GM18909 (cell line): ENCODE results near the gene ARHGAP18.

ENCODE experiments used
- ATAC-seq: cut with Tn5 transposase; IDR thresholded peaks from one replicate; pipeline ENCODE4 v1.9.1; 2021; ENCODE audit warnings: mild to moderate bottlenecking; ENCODE audit not compliant: unreplicated experiment, poor library complexity

ARHGAP18 gene

DNA sequence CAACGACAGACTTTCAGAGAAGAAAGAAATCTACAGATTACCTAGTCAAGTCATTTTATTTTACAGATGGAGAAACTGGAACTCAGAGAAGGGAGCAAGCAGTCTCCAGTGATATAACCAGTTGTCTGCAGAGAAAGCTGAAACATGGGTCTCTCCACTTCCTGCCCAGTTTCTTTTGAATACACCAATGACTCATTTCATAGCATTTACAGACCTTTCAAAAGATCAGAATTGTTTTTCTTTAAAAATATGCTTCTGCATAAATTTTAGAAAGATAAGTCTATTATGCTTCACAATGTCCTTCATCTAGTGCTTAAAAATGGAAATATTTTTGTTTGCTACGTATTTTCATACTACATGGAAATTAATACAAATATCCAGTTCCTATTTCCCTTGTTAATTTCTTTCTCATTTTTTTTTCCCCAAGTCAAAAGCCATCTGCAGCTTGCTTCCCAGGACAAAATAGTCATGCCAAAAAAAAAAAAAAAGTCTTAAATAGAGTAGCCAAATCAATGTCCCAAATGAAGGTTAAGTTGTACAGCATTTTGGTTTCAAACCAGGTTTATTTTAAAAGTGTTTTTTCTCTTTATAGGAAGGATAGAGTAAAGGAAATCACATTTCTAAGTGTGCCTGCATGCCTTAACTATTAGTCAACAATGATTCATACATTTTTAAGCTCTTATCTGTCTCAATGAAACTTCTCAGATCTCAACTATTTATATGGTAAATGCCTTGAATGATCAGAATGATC lies 36.9 kb downstream of the ARHGAP18 start:
- ATAC-seq: peak; percentile 78

DNA sequence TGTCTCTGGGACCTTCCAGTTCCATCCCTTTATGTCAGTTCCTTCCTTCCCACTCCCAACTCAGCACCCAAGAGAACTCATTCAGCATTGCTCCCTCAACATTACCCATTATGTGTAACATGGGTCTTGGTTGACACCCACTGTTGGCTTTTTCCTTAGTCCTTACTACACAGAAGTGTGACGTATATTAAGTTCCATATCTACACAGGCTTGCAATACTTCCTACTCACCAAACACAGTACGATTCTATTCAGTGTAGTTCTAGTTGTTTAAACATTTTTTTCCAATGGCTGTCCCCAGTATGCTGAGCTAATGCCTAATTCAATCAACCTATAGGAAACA lies 37.7 kb downstream of the ARHGAP18 start:
- ATAC-seq: peak; percentile 19

DNA sequence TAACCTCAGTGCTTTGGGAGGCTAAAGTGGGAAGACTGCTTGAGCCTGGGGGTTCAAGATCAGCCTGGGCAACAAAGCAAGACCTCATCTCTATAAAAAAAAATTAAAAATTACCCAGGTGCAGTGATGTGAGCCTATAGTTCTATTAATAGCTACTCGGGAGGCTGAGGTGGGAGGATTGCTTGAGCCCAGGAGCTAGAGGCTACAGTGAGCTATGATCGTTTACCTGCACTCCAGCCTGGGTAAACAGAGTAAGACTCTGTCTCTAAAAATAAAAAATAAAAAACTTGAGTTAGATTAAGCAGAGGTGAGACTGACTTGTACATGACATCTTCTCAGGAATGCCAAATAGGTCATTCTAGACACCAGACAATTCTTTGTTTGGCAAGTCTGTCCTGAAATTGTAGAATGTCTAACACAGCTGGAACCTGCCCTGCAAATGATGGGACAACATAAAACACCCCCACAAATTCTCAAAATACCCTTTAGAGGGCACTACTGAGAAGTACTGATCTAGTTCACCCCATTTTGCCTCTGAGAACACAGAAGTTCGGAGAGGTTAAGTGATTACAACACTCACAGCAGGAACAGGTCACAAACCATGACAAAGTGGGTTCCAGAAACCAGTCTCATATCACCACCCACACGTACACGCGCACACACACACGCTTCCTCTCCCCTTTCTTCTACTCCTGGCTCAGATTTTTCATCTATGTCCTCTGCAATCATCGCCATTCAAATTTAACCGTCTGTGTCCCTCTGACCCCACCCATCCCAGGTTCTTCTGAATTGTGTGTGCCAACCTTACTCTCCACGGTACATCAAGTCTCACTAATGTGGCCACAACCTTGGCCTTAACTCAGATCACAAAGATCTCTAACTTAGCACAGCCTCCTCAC lies 38.3 kb downstream of the ARHGAP18 start:
- peak; percentile 89 for ATAC-seq

DNA sequence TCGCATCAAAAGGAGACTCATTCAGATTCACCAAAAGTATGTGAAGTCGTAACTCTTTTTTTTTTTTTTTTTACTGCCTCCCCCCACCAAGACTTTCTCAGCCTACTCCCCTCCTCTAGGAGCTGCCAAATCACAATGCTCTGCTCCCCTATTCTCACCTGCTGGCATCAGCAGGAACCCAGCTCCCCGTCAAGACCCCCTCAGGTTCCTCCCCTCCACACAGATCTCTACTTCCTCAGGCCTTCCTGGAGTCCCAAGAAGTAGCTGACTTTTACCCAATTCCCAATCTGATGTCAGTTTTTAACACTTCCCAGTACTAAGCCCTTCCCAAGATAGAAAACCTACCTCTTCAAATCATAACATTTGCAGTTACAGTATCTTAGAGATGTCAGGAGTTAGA lies 39.3 kb downstream of the ARHGAP18 start:
- no peak for ATAC-seq

DNA sequence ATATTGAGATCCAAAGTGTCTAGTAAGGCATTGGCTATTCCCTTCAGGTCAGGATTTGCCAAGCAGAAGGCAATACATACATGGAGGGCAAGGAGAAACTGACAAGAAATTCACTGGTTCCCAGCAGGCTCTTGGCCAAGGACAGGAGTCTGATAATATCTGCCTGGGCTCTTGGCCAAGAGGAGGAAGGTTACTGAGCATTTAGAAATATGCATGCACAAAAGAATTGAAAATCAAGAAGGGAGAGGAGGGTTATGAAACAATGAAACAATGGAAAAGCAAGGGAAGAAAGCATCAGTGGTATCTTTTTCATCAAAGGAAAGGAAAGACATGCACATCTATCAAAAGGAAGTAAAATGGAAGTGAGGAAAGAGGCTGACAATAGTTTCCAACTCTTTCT lies 42.4 kb downstream of the ARHGAP18 start:
- ATAC-seq: no peak

DNA sequence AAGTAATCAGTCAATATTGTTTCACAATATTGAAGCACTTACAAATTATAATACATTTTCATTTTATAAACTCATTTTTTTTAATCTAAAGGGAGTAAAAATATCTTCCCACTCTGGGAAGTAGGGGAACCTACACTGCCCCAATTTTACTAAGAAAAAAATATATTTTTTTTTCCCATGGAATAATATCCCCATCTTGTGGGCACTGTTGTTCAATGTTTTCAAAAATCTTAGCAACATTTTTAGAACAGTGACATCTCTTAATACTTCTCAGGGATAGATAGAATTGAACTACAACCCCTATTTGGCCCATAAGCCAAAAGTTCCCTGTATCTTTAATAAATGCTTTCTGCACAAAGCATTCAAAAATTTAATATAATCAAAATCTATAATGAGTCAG lies 42.9 kb downstream of the ARHGAP18 start:
- no peak for ATAC-seq

DNA sequence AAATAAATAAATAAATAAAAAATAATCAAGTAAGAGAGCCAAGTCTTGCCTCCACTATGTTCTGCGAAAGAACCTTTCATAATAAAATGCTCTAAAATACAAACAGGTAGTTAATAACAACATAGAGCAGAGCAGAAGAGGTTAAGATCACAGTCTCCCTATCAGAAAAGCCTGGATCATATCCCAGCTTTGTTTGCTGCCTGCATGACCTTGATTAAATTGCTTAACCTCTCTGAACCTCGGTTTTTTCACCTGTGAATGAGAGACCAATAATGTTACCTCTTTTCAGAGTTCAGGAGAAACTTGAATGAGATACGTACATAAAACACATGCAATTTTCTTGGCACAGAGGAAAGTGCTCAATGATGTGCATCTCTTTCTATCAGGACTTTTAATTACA lies 44.4 kb downstream of the ARHGAP18 start:
- no peak for ATAC-seq

DNA sequence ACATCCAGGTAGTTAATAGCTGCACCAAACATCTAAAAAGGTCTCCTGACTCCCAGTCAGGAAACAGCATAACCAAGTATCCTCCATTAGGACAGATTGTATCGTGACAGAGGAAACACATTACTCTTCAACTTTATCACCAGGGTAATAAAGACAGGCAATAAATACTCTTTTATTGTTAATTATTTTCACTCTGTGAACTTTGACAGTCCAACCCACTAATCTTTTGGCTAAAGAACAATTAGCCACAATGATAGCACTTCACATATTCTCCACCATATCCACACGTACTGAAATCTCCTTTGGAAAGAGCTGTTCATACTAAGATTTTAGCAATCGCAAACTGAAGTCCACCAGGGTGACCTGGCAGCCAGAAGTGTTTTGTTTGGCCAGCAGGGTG lies 46.4 kb downstream of the ARHGAP18 start:
- ATAC-seq: no peak

DNA sequence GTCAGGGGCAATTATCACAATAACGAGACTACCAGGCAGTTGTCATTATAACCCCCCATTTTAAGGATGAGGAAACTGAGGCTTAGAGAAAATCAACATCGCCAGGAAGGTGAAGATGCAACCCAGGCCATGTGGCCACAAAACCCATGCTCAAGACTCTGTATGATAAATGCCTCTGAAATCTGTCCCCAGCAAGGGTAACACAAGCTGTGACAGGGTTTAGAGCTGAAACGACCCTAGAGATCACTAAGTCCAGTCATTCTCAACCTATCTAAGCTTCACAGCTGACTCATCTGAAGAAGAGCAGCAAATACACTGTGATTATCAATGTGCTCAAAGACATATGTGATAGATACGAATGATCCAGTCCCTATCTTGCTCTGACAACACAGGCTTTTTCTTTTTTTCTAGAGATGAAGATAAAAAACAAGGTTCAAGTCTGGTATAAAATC lies 47.0 kb downstream of the ARHGAP18 start:
- ATAC-seq: peak; percentile 63

DNA sequence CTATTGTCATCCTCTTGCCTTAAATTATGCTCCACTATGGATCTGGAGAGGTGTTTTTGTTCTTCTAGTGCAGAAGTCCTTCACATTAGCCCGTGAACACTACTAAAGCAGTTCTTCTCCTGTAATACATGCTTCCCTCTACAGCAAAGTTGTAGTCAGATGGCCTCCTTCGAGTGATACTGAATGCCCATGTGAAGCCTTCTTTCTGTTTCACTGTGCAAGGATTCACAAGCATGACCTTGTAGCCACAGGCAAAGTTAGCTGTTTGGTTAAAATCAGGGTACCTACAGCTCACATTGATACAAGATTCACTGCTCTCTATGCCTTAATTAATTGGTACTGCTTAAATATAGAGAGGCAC lies 47.6 kb downstream of the ARHGAP18 start:
- peak; percentile 79 for ATAC-seq

DNA sequence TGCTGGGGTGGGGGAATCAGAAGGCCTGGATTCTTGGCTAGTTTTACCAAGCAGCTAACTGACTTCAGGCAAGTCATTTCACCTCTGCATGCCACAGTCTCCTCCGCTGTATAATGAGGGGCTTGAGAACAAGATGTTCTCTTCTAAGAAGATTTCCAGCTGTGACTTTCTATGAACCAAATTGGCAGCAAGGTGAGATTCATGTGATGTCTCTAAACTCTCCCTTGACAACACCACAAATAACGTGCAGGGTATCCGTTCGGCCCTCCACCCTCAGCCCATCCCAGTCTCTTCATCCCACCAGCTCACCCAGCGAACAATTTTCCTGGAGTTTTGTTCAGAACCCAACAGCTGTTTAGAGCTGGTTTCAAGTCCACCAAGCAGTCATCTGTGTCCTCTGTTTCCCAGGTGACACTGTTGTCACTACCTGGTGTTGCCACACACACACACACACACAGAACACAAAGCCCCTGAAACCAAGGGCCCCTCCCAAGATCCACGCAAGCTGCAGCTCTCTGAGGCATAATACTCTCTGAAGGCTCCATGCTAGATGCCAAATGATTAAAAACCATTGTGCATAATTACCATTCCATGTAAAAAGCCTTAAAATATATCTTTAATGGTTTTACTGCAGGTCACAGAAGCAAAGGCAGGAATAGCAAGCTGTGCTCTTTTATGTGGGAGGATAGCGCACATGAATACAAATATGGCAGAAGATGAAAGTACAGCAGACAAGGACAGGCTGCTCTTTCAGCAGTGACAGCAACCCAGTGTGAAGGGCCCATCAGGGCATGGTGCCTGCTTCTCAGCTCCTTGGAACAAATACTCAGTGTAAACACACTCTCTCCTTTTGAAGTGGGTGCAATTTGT lies 48.2 kb downstream of the ARHGAP18 start:
- ATAC-seq: peak; percentile 33

DNA sequence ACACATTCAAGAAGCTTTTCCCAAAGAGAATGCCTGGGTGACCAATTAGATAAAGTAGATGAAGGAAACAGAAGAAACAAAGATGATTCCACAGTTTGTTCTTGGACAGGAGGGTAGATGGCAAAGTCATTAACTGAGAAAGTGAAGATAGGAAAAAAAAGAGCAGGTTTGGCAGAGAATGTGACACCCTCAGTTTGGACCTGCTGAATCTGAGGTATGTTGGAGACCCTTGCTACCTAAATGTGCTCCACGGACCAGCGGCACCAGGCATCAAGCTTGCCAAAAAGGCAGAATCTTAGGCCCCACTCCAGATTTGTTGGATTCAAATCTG lies 49.7 kb downstream of the ARHGAP18 start:
- ATAC-seq: no peak

DNA sequence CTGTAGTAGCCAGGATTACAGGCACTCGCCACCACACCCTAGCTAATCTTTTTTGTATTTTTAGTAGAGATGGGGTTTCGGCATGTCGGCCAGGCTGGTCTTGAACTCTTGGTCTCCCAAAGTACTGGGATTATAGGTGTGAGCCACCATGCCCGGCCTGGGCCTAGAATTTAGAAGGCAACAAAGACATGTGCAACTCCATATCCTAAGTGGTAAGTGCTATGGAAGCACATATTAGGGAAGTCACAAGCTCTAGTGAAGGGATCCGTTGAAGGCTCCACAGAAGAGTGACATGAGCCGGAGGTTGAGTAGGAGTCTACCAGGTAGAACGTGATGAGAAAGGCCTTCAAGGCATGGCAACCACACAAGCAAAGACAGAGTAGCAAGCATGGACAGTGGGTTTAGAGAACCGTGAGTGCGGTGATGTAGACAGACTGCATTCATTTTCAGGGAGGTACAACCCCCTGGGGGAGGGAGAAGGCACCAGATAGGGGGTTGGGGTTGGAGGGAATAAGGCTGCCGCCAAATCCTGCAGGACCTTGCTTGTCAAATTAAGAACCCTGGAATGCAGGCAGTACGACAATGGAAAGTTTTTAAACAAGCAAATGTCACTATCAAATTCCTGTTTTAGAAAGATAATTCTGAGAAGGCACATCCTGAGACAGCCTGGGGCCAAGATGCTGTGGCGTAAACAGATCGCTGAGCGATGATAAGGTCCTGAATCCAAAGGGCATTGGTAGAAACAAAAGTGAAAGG lies 50.2 kb downstream of the ARHGAP18 start:
- ATAC-seq: no peak

DNA sequence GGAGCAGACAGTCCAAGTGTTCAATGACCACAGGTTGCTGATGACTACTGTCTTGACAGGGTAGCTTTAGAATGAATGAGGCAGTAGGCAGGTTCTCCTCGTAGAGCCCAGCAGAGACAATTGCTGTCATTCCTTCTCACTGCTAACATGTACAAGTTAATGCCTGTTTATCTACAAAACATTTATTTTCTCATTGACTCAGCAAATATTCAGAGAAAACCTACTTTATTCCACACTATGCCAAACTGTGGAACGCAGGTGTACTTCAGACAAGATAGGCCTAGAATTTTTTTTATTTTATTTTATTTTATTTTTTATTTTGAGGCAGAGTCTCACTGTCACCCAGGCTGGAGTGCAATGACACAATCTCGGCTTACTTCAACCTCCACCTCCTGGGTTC lies 50.8 kb downstream of the ARHGAP18 start:
- no peak for ATAC-seq

DNA sequence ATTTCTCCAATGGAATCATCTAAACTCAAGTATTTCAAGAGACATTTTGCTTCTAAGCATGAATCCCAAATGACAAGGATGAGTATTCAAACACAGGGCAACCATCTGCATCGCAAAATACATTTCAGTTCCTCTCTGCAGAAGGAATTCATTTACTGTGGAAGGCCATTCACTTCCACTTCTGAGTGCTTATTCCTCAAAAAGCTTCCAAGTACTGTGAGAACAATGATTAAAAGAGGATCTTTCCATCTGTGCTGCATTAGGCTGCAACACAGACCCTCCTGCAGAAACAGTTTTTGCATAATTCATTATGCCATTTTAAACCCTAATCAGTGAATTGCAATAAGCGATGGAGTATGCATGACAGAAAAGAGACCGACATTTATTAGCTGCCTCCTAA lies 52.5 kb downstream of the ARHGAP18 start:
- no peak for ATAC-seq

DNA sequence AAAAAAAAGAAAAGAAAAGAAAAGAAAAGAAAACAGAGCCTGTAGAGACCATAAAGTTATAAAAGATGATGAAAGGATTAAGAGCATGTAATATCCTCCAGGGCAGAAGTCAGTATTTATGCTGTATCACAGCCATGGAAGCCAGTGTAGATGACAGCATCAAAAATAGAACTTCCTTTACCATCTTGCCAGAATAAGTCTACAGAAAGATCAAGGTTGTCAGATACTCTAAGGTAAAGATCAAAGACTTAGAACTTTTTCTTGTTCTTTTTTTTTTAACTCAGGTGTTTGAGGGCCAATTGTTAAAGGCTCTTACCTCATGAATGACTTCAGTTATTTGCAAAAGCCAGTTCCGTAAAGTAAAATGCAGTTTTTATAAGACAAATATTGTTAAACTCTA lies 54.6 kb downstream of the ARHGAP18 start:
- ATAC-seq: no peak

DNA sequence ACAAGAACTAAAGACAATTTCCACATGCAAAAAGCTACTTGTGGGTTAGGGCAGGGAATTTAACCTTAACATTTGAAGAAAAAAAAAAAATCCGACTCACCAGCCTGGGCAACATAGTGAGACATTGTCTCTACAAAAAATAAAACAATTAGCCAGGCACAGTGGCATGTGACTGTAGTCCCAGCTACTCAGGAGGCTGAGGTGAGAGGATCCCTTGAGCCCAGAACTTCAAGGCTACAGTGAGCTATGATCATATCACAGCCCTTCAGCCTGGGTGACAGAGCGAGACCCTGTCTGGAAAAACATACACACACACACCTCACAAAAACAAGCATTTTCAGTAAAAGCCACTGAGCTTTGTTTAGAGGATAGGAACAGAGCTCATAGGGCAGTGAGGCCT lies 56.2 kb downstream of the ARHGAP18 start:
- no peak for ATAC-seq

DNA sequence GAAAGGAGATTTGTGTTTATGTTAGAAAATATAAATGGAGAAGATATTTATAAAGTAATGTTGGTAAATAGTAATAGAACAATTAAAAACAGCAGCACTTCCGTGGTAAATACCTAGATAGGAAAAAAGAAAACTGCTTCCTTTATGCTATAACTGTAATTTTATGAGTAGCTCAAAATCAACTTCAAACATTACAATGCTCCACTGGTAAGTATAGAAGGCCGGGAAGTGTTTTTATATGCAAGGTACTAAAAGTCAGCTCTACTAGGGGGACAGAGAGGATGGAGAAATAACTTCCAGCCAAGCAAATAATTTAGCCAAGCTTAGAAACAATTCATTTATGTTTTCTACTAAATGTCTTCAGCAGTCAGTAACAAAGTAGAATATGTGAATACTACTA lies 56.7 kb downstream of the ARHGAP18 start:
- no peak for ATAC-seq

DNA sequence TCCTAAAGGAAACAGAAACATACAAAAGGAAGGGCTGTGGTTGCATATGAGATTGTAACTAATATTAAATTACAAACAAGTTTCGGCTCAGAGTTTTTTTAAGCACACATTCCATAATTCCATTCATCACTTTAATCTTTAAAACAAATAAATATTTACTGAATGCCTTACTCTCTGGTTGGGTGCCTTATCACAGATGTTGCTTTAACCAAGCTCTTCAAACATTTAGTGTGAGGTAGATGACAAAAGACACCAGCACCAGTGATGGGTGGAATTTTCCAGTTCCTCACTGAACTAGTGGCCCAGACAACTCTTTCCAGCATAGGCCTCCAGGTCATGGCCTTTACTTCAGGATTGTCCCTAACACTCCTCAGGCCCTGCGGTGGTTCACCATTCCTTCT lies 58.7 kb downstream of the ARHGAP18 start:
- no peak for ATAC-seq

DNA sequence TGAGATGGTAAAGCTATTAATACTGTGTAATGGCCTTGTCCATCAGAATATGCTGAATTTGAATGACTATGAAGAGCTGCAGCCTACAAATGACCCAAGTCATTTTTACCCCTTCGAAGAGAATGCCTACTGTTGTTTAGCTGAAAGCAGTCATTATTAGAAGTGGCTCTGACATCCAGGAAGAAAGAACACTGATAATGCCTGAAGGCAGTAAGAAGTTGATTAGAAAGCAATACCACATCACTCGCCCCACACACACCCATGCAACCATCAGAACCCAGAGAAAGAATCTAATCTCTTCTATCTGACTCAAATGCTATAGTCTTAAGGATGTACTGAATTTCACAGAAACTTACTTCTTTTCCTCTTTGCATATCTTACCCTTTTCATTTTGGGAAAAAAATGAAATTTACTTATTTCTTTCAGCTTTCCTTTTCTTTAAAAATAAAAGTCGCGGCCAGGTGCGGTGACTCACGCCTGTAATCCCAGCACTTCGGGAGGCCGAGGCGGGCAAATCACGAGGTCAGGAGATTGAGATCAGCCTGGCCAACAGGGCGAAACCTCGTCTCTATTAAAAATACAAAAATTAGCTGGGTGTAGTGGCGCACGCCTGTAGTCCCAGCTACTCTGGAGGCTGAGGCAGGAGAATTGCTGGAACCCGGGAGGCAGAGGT lies 61.0 kb downstream of the ARHGAP18 start:
- no peak for ATAC-seq
